Testis (tissue), 3 donors: ENCODE data around the gene SMCR8. TPM values are rescaled to one million over a fixed set of nuclear protein-coding genes. Genes with fewer than 3 reads are reported as not detected.
"Not testable (repeated sequence)": the region's sequence is repeated elsewhere in the genome, so short reads cannot be mapped to it uniquely, and the experiment has no call there.

Experiments
- DNase-seq: peaks from one replicate; pipeline ENCODE4 v3.0.0-alpha.2; 2019
- H3K27ac ChIP-seq, 2 donors: fragments of 200-600 bp; sonication (generic); one replicate each; pipeline ENCODE4 v1.5.1; 2019
- H3K27me3 ChIP-seq: fragments of 200-600 bp; sonication (generic); one replicate; pipeline ENCODE4 v1.5.1; 2019
- H3K36me3 ChIP-seq: fragments of 200-600 bp; sonication (generic); one replicate; pipeline ENCODE4 v1.5.1; 2017; ENCODE audit warnings: low read depth; ENCODE audit errors: missing control alignments
- H3K4me1 ChIP-seq: fragments of 200-600 bp; sonication (generic); one replicate; pipeline ENCODE4 v1.5.1; 2019
- H3K4me3 ChIP-seq, 2 donors: fragments of 200-600 bp; sonication (generic); one replicate each; pipeline ENCODE4 v1.5.1; 2017 to 2019
- H3K9me3 ChIP-seq: fragments of 200-600 bp; sonication (generic); one replicate; pipeline ENCODE4 v1.5.1; 2017
- CTCF ChIP-seq, 3 experiments: fragments of 450-650 bp in 2 of 3; fragments of 200-600 bp in 1 of 3; sonication (generic) in 1 of 3; IDR thresholded peaks; one replicate each; pipeline ENCODE4 v1.5.1; 2016 to 2019; ENCODE audit warnings: antibody characterized with exemption in 3 of 3, mild to moderate bottlenecking in 2 of 3, moderate library complexity in 1 of 3
- POLR2A ChIP-seq: fragments of 450-650 bp; IDR thresholded peaks from one replicate; pipeline ENCODE4 v1.6.1; 2017; ENCODE audit warnings: antibody characterized with exemption, mild to moderate bottlenecking, moderate library complexity
- WGBS, 2 donors: methylation state at CpG; one replicate each; pipeline ENCODE4 v1.1.5; 2018; 5-methylcytosine and 5-hydroxymethylcytosine counted together
- intact Hi-C: fragments of 100-400 bp; cut with DNase I; formaldehyde crosslinking; loops from one replicate; pipeline ENCODE4 v1.15.1; 2023; ENCODE audit warnings: low total_unique reads
- polyA plus RNA-seq: library from polyadenylated mRNA; stranded (reverse); fragments of 350-450 nt; fragmentation: Illumina TruSeq; extraction: RNeasy Lipid Tissue Mini Kit (QIAGEN cat#74804); gene quantifications from one replicate; pipeline ENCODE4 v1.2.3, GENCODE V29; 2014; ENCODE audit warnings: low read depth, low replicate concordance; ENCODE audit not compliant: insufficient read depth
- total RNA-seq, 2 donors: library from RNA; depleted of rRNA; stranded (reverse); fragments of >200 nt; gene quantifications; one replicate each; pipeline ENCODE4 v1.2.3, GENCODE V29; 2016

SMCR8 gene
- total and polyA plus RNA-seq, 3 donors from 2014 or later, result 20.3 to 27.7 (median 25.0) TPM

DNA sequence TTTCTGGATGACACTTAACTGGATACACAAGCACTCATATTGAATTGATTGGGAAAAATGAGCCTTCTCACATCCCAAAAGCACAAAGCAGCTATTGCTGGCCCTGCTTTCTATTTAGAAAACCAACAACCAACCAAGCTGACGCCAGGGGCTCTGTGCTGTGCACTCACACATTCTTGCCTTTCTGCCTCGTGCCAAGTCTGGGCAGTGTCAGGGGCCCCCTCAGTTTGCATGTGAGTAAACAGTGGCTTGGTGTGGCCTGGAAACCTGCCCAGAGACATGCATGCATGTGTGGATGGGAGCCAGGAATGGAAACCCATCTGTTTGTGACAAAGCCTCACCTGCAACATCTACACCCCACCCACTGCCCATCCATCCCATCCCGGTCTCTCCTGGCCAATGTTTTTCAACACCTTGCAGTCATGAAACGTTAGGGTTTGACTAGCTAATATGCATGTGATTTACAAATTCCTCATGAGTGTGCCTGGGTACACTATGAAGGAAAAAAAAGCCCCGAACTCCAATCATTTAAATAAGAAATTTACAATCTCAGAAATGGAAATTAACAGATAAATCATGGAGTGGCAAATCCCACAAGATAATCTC is 34.2 kb upstream of the SMCR8 start:
- H3K27ac ChIP-seq, result no peak overlapping the region
- intact Hi-C loops, result loop anchor here (10.0 kb wide), 1 partner anchor 84 kb away; the partner anchor contains the start of gene SHMT1
- H3K4me3 ChIP-seq, result no peak overlapping the region
- H3K36me3 ChIP-seq, result no peaks in the 10 kb centered on the region
- no peaks in the 10 kb centered on the region for H3K9me3 ChIP-seq
- H3K27me3 ChIP-seq, result no peaks in the 10 kb centered on the region
- no peaks in the 10 kb centered on the region for H3K4me1 ChIP-seq
- TF ChIP-seq CTCF (IDR thresholded peaks at IDR 0.05), result no peak
- TF ChIP-seq POLR2A, result no peak
- WGBS, 2 donors, result 77 to 80% methylated on average over 5 of the region's 5 CpGs
- no peak for DNase-seq

DNA sequence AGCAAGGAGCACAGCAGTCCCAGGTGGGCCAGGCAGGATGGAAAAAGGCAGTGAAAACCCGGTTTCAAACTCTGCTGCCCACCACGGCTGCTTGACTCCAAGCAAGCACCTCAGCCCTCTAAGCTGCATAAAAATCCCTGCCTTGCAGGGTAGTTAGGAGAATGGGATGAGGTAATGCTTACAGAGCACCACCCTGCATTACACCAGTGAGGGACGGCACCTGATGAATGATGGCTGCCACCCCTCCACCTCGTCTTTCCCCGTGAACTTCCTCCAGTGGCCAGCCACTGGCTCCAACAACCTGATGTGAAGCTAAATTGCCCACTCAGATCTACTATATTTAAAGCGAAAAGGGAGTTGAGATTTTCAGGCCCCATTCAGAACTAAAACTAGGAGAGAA is 33.3 kb upstream of the SMCR8 start:
- no peak overlapping the region for H3K27ac ChIP-seq
- H3K27me3 ChIP-seq, result no peaks in the 10 kb centered on the region
- no peaks in the 10 kb centered on the region for H3K9me3 ChIP-seq
- no peak overlapping the region for H3K4me3 ChIP-seq
- H3K36me3 ChIP-seq, result no peaks in the 10 kb centered on the region
- H3K4me1 ChIP-seq, result no peaks in the 10 kb centered on the region
- TF ChIP-seq CTCF (IDR thresholded peaks at IDR 0.05), result no peak
- TF ChIP-seq POLR2A, result no peak
- DNase-seq, result no peak
- intact Hi-C loops, result loop anchor here (10.0 kb wide), 1 partner anchor 83 kb away; the partner anchor contains the start of gene SHMT1
- WGBS, 2 donors, result 92 to 94% methylated on average over 6 of the region's 6 CpGs

- no peak for TF ChIP-seq POLR2A
- TF ChIP-seq CTCF (IDR thresholded peaks at IDR 0.05), result no peak
- no peak for DNase-seq
- H3K9me3 ChIP-seq, result no peaks in the 10 kb centered on the region
- no peaks in the 10 kb centered on the region for H3K27me3 ChIP-seq
- no peaks in the 10 kb centered on the region for H3K36me3 ChIP-seq
- intact Hi-C loops, result loop anchor here (10.0 kb wide), 1 partner anchor 80 kb away; the partner anchor contains the start of gene SHMT1
- no peak overlapping the region for H3K4me3 ChIP-seq
- no peak overlapping the region for H3K27ac ChIP-seq
- 91 to 97% methylated on average over 6 to 7 of the region's 11 CpGs for WGBS, 2 donors
- no peaks in the 10 kb centered on the region for H3K4me1 ChIP-seq
Observed at GRCh38 chr17:18285296-18285695, 29.8 kb upstream of the SMCR8 start.

GRCh38 chr17:18291718-18292540 is 23.2 kb upstream of the SMCR8 start:
- Histone ChIP-seq H3K36me3 (no peaks in the 10 kb centered on the region), H3K27me3 (no peaks in the 10 kb centered on the region), H3K27ac (no peak overlapping the region), H3K4me3 (no peak overlapping the region), H3K9me3 (no peaks in the 10 kb centered on the region), H3K4me1 (no peaks in the 10 kb centered on the region)
- WGBS, 2 donors, result 92 to 94% methylated on average over 15 of the region's 15 CpGs
- TF ChIP-seq POLR2A, result no peak
- no peak for TF ChIP-seq CTCF (IDR thresholded peaks at IDR 0.05)
- intact Hi-C loops, result no loop called here
- DNase-seq, result no peak

- H3K9me3 ChIP-seq, H3K36me3 ChIP-seq, H3K27ac ChIP-seq, intact Hi-C loops, H3K4me3 ChIP-seq, H3K27me3 ChIP-seq, H3K4me1 ChIP-seq, DNase-seq: not testable (repeated sequence)
- WGBS, 2 donors, result 76% methylated on average over 6 of the region's 30 CpGs; no CpG with 5 or more reads in 1 of the 2 donors
Observed at GRCh38 chr17:18298061-18298460, 17.0 kb upstream of the SMCR8 start.
